GM12891 (cell line): ENCODE data around the gene LMBRD1.
"Not testable (repeated sequence)": the region's sequence is repeated elsewhere in the genome, so short reads cannot be mapped to it uniquely, and the experiment has no call there.

Experiments
- DNase-seq: peaks from one replicate; pipeline ENCODE4 v3.0.0; 2011; ENCODE audit warnings: low spot score; ENCODE audit not compliant: insufficient read length
- FAIRE-seq: peaks from 2 replicates; lab custom pipeline; 2011; peaks lifted over from hg19 to GRCh38; lab: Jason Lieb, UNC
- PAX5 ChIP-seq: IDR thresholded peaks from 2 replicates; pipeline ENCODE4 v1.6.1; 2011; ENCODE audit warnings: low read length, moderate library complexity, mild to moderate bottlenecking; ENCODE audit not compliant: insufficient read depth, severe bottlenecking
- POLR2A ChIP-seq: IDR thresholded peaks from 2 replicates; pipeline ENCODE4 v1.6.1; 2011; ENCODE audit warnings: low read depth, low read length, control low read depth
- POLR2AphosphoS5 ChIP-seq: IDR thresholded peaks from 2 replicates; pipeline ENCODE4 v1.6.1; 2011; ENCODE audit warnings: low read depth, low read length, control low read depth
- POU2F2 ChIP-seq: IDR thresholded peaks from 2 replicates; pipeline ENCODE4 v1.6.1; 2011; ENCODE audit warnings: low read depth, mild to moderate bottlenecking, control low read depth, low read length, moderate library complexity
- SPI1 ChIP-seq: IDR thresholded peaks from 2 replicates; pipeline ENCODE4 v1.6.1; 2011; ENCODE audit warnings: low read depth, low read length, control low read depth
- TAF1 ChIP-seq: IDR thresholded peaks from 2 replicates; pipeline ENCODE4 v1.6.1; 2011; ENCODE audit warnings: low read depth, low read length, control low read depth

The LMBRD1 gene

GRCh38 chr6:69801711-69802110 is 4.9 kb upstream of the LMBRD1 start:
- DNase-seq (no peak), FAIRE-seq (no peak)
- TF ChIP-seq TAF1: no peak
- TF ChIP-seq PAX5: no peak
- TF ChIP-seq POLR2AphosphoS5: no peak
- TF ChIP-seq POLR2A: no peak
- no peak for TF ChIP-seq POU2F2

- no peak for TF ChIP-seq TAF1
- TF ChIP-seq SPI1: no peak
- no peak for TF ChIP-seq POLR2A
- no peak for TF ChIP-seq PAX5
- no peak for TF ChIP-seq POLR2AphosphoS5
- DNase-seq (no peak), FAIRE-seq (no peak)
These were observed 4.4 kb upstream of the LMBRD1 start for GRCh38 chr6:69801225-69801624.

- not testable (repeated sequence) for FAIRE-seq, DNase-seq
These were observed 2.0 kb upstream of the LMBRD1 start for GRCh38 chr6:69798796-69799195.

GRCh38 chr6:69796073-69796641 is 653 bp downstream of the LMBRD1 start:
- FAIRE-seq (peak; percentile 82), DNase-seq (no peak)
- TF ChIP-seq PAX5 (no peak), POLR2AphosphoS5 (no peak), TAF1 (0 out of 2 replicates have a peak, but pooled peaks have one; percentile 27), POLR2A (peak; percentile 16)

DNA sequence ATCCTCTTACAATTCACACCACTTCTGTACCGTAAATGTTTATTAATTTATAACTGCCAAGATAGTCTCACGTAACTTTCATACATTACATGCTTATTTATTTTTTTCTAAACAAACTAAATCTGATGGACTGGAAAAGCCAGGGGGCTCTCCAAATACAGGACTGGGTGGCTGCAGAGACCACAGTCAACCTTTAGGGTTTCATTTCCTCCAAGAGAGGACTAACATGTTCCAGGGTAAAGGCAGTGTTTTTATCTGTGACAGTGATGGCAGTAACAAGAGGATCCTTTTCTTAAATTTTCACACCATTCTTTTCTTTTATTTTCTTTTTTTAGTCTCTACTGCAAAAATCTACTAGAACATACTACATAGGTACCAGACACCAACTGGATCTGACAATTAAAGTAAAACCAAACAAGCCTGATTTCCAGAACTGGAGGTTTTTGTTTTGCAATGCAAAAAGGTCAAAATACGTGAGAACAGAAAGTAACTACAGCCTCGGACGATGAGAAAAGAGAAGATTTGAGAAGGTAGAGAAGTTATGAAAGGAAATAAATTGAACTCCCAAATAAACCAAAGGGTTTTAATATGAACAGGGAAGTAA is 1.2 kb downstream of the LMBRD1 start:
- DNase-seq: no peak
- peak; percentile 13 for FAIRE-seq

DNA sequence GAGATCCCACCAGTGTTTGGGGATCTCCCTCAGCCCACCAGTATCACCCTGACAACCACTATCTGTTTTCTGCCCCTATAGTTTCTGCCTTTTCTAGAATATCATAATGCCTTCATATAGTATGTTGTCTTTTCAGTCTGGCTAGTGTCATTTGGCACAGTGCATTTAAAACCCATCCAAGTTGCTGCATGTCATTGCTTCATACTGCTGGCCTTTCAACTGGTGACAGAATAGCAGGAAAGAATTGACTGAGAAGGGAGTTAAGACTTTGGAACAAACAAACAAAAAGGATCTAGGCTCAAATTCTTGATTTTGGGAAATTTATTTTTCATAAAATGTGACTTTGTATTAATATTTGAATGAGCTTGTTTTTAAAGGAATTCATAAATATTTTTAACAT is 4.5 kb downstream of the LMBRD1 start:
- FAIRE-seq (peak; percentile 56), DNase-seq (no peak)
- TF ChIP-seq PAX5 (no peak), SPI1 (no peak), POLR2A (no peak), POU2F2 (no peak), POLR2AphosphoS5 (no peak), TAF1 (no peak)

More for the DNA sequence above, 1.2 kb downstream of the LMBRD1 start:
- TF ChIP-seq PAX5 (no peak), POU2F2 (no peak), SPI1 (peak; percentile 88)

- FAIRE-seq (peak; percentile 66), DNase-seq (no peak)
- TF ChIP-seq POU2F2 (no peak), PAX5 (no peak), POLR2A (no peak), SPI1 (no peak), POLR2AphosphoS5 (no peak), TAF1 (no peak)
These were observed 5.7 kb downstream of the LMBRD1 start for GRCh38 chr6:69791065-69791471.

- DNase-seq (no peak), FAIRE-seq (no peak)
- TF ChIP-seq SPI1 (no peak), PAX5 (no peak), POLR2A (no peak), TAF1 (no peak), POLR2AphosphoS5 (no peak), POU2F2 (no peak)
These were observed 6.2 kb downstream of the LMBRD1 start for GRCh38 chr6:69790629-69791028.

- DNase-seq: no peak
- FAIRE-seq: no peak
- TF ChIP-seq POLR2AphosphoS5 (no peak), SPI1 (peak; percentile 13; the same call in 1 of the 2 replicates), TAF1 (no peak)
These were observed 7.2 kb downstream of the LMBRD1 start for GRCh38 chr6:69789578-69789977.

GRCh38 chr6:69787436-69787835 is 9.4 kb downstream of the LMBRD1 start:
- DNase-seq, FAIRE-seq: not testable (repeated sequence)
